H1 (cell line): ENCODE results near the gene GPA33. TPM values are rescaled to one million over a fixed set of nuclear protein-coding genes. Genes with fewer than 3 reads are reported as not detected.

ENCODE experiments used
- CTCF ChIA-PET: fragments of 300-600 bp; sonication (Branson Sonifier 250); formaldehyde crosslinking; loops from one replicate; lab custom pipeline; 2021; ENCODE audit not compliant: partially characterized antibody; lab: Charles Lee
- POLR2A ChIA-PET: fragments of 300-600 bp; sonication (Branson Sonifier 250); formaldehyde crosslinking; loops from one replicate; lab custom pipeline; 2021; ENCODE audit warnings: inconsistent platforms; ENCODE audit not compliant: partially characterized antibody; lab: Charles Lee
- DNase-seq, 2 experiments: peaks; one replicate each; pipeline versions ENCODE4 v3.0.0 to v3.0.0-alpha.2; 2010 to 2022; ENCODE audit warnings: low spot score in 2 of 2, low read depth in 1 of 2, mixed read lengths in 1 of 2
- FAIRE-seq: peaks from 2 replicates; lab custom pipeline; 2011; peaks lifted over from hg19 to GRCh38; lab: Jason Lieb, UNC
- H2AFZ ChIP-seq: 2 replicates; pipeline ENCODE4 v1.8.1; 2012; ENCODE audit warnings: low read length, inconsistent platforms
- H2AK5ac ChIP-seq: 2 replicates; pipeline ENCODE4 v1.6.1; 2013; ENCODE audit warnings: low read depth, low read length
- H2BK120ac ChIP-seq: replicated peaks from 2 replicates; pipeline ENCODE3; 2013; ENCODE audit warnings: low read depth, low read length, inconsistent platforms
- H2BK12ac ChIP-seq: 2 replicates; pipeline ENCODE4 v1.6.1; 2013; ENCODE audit warnings: low read depth, low read length
- H2BK15ac ChIP-seq: 2 replicates; pipeline ENCODE4 v1.6.1; 2013; ENCODE audit warnings: low read length
- H2BK20ac ChIP-seq: 2 replicates; pipeline ENCODE4 v1.6.1; 2013; ENCODE audit warnings: low read length
- H2BK5ac ChIP-seq: 2 replicates; pipeline ENCODE4 v1.6.1; 2013; ENCODE audit warnings: low read depth, low read length
- H3K14ac ChIP-seq: 2 replicates; pipeline ENCODE4 v1.6.1; 2013; ENCODE audit warnings: inconsistent platforms; ENCODE audit not compliant: insufficient read length
- H3K18ac ChIP-seq: 2 replicates; pipeline ENCODE4 v1.6.1; 2013; ENCODE audit warnings: low read length; ENCODE audit errors: extremely low read depth
- H3K23ac ChIP-seq: 2 replicates; pipeline ENCODE4 v1.6.1; 2013; ENCODE audit warnings: inconsistent platforms; ENCODE audit not compliant: insufficient read length
- H3K23me2 ChIP-seq: 2 replicates; pipeline ENCODE4 v1.6.1; 2013; ENCODE audit warnings: low read depth, low read length
- H3K27ac ChIP-seq: 2 replicates; pipeline ENCODE4 v1.6.1; 2011; ENCODE audit warnings: low read depth, low read length, inconsistent platforms
- H3K27me3 ChIP-seq, 4 experiments: replicated peaks in 1 of 4; 1 replicate in 1 of 4; 2 replicates in 3 of 4; pipeline versions ENCODE4 v1.6.1 to v1.8.1; 2011 to 2013; ENCODE audit warnings: low read length in 3 of 4, mild to moderate bottlenecking in 3 of 4, inconsistent platforms in 2 of 4, mixed read lengths in 2 of 4, moderate library complexity in 1 of 4; ENCODE audit not compliant: control insufficient read depth in 3 of 4, insufficient read depth in 3 of 4; ENCODE audit errors: extremely low read depth in 1 of 4
- H3K36me3 ChIP-seq, 4 experiments: 2 replicates each; pipeline versions ENCODE4 v1.6.1 to v1.8.1; 2011 to 2013; ENCODE audit warnings: mild to moderate bottlenecking in 4 of 4, low read length in 3 of 4, moderate library complexity in 2 of 4, control low read depth in 1 of 4, inconsistent platforms in 1 of 4; ENCODE audit not compliant: insufficient read depth in 4 of 4, control insufficient read depth in 2 of 4
- H3K4ac ChIP-seq: replicated peaks from 2 replicates; pipeline ENCODE3; 2013; ENCODE audit warnings: low read length, low read depth, mixed read lengths, inconsistent platforms; ENCODE audit not compliant: insufficient read length
- H3K4me1 ChIP-seq, 4 experiments: replicated peaks in 1 of 4; 1 replicate in 1 of 4; 2 replicates in 3 of 4; pipeline versions ENCODE4 v1.6.1 to v1.8.1; 2011 to 2013; ENCODE audit warnings: low read length in 3 of 4, inconsistent platforms in 2 of 4, mixed read lengths in 1 of 4; ENCODE audit not compliant: insufficient read depth in 4 of 4, control insufficient read depth in 3 of 4
- H3K4me2 ChIP-seq, 2 experiments: 2 replicates each; pipeline versions ENCODE4 v1.6.1 to v1.8.1; 2011 to 2013; ENCODE audit warnings: low read depth in 2 of 2, low read length in 2 of 2, control low read depth in 1 of 2, inconsistent platforms in 1 of 2, mild to moderate bottlenecking in 1 of 2; ENCODE audit not compliant: insufficient read depth in 1 of 2
- H3K4me3 ChIP-seq, 4 experiments: fragments of 200-600, 300-600 bp in 1 of 4; sonication (generic), shearing (Covaris generic), sonication (Bioruptor Twin) in 1 of 4; 2 replicates each; pipeline versions ENCODE4 v1.5.1 to v1.8.1; 2011 to 2016; ENCODE audit warnings: low read length in 4 of 4, low read depth in 3 of 4, control low read depth in 2 of 4, inconsistent platforms in 2 of 4, mild to moderate bottlenecking in 2 of 4, mixed read lengths in 1 of 4, moderate library complexity in 1 of 4; ENCODE audit not compliant: insufficient read depth in 2 of 4; ENCODE audit errors: extremely low read depth in 1 of 4
- H3K56ac ChIP-seq: replicated peaks from 2 replicates; pipeline ENCODE3; 2013; ENCODE audit warnings: low read depth, mild to moderate bottlenecking, mixed read lengths, low read length, inconsistent platforms; ENCODE audit not compliant: insufficient read length
- H3K79me1 ChIP-seq: 2 replicates; pipeline ENCODE4 v1.6.1; 2013; ENCODE audit warnings: low read depth, low read length, control low read depth
- H3K79me2 ChIP-seq, 2 experiments: 2 replicates each; pipeline versions ENCODE4 v1.6.1 to v1.8.1; 2012 to 2013; ENCODE audit warnings: low read length in 2 of 2, mild to moderate bottlenecking in 2 of 2, inconsistent platforms in 1 of 2; ENCODE audit not compliant: insufficient read depth in 2 of 2, control insufficient read depth in 1 of 2
- H3K9ac ChIP-seq, 4 experiments: replicated peaks in 1 of 4; 1 replicate in 1 of 4; 2 replicates in 3 of 4; pipeline versions ENCODE4 v1.6.1 to v1.8.1; 2011 to 2013; ENCODE audit warnings: low read depth in 3 of 4, low read length in 3 of 4, control low read depth in 2 of 4, mild to moderate bottlenecking in 2 of 4, moderate library complexity in 2 of 4, inconsistent platforms in 1 of 4; ENCODE audit errors: extremely low read depth in 1 of 4
- H3K9me3 ChIP-seq, 2 experiments: 2 replicates each; pipeline versions ENCODE4 v1.6.1 to v1.8.1; 2012 to 2013; ENCODE audit warnings: mild to moderate bottlenecking in 2 of 2, moderate library complexity in 2 of 2, control low read depth in 1 of 2, inconsistent platforms in 1 of 2, low read depth in 1 of 2, low read length in 1 of 2, mixed read lengths in 1 of 2; ENCODE audit not compliant: insufficient read depth in 2 of 2
- H4K20me1 ChIP-seq, 2 experiments: replicated peaks in 1 of 2; 2 replicates each; pipeline versions ENCODE3 to v1.8.1; 2011 to 2013; ENCODE audit warnings: inconsistent platforms in 2 of 2, low read length in 2 of 2, mild to moderate bottlenecking in 1 of 2; ENCODE audit not compliant: insufficient read depth in 2 of 2, control insufficient read depth in 1 of 2
- H4K5ac ChIP-seq: 2 replicates; pipeline ENCODE4 v1.6.1; 2013; ENCODE audit warnings: low read length, low read depth, mixed read lengths, inconsistent platforms; ENCODE audit not compliant: insufficient read length
- H4K8ac ChIP-seq: 2 replicates; pipeline ENCODE4 v1.8.0; 2013; ENCODE audit warnings: mild to moderate bottlenecking, moderate library complexity, low read length, inconsistent platforms; ENCODE audit not compliant: insufficient read depth; ENCODE audit errors: extremely low read depth
- H4K91ac ChIP-seq: replicated peaks from 2 replicates; pipeline ENCODE3; 2013; ENCODE audit warnings: low read length, mixed read lengths, inconsistent platforms; ENCODE audit not compliant: insufficient read length
- KDM4A ChIP-seq: IDR thresholded peaks from one replicate; pipeline ENCODE4 v1.7.1; 2012; ENCODE audit warnings: low read depth, mild to moderate bottlenecking, moderate library complexity, low read length, inconsistent platforms; ENCODE audit not compliant: severe bottlenecking
- TCF12 ChIP-seq: IDR thresholded peaks from 2 replicates; pipeline ENCODE4 v1.6.1; 2011; ENCODE audit warnings: low read depth, mild to moderate bottlenecking, low read length
- WGBS, 2 experiments: shearing (Covaris generic) in 1 of 2; methylation state at CpG; one replicate each; pipeline versions ENCODE4 v1.1.6 to v1.1.7; 2013 to 2015; ENCODE audit warnings: low lambda C conversion rate in 2 of 2, mixed read lengths in 2 of 2, inconsistent platforms in 1 of 2, low coverage in 1 of 2, missing lambda C conversion rate in 1 of 2; ENCODE audit not compliant: insufficient replicate concordance in 2 of 2, insufficient coverage in 1 of 2, insufficient read length in 1 of 2; ENCODE audit errors: extremely low coverage in 1 of 2, missing lambda C conversion rate in 1 of 2; 5-methylcytosine and 5-hydroxymethylcytosine counted together
- polyA plus RNA-seq, 7 experiments: library from polyadenylated mRNA; depleted of rRNA in 3 of 7; stranded (reverse) in 5 of 7; unstranded in 2 of 7; fragments of >200 nt in 5 of 7; fragments of 200-250 nt in 2 of 7; gene quantifications; 1 replicate in 5 of 7; 2 replicates in 1 of 7; 4 replicates in 1 of 7; pipeline versions ENCODE4 v1.2.1 to v1.2.3, GENCODE V29; 2011 to 2013; ENCODE audit warnings: missing spikeins in 2 of 7, mixed read lengths in 2 of 7
- total RNA-seq: library from RNA; stranded (reverse); fragmentation: NEBNext Ultra II Directional; extraction: Animal tissue kit (Norgen Biotek cat#: 25700); gene quantifications from 2 replicates; pipeline ENCODE4 v1.2.1, GENCODE V29; 2021
- TF ChIP-seq, protein P1 (sequence below): IDR thresholded peaks from 2 replicates; pipeline ENCODE4 v1.6.1; 2012; ENCODE audit warnings: inconsistent platforms
- TF ChIP-seq, protein P2 (sequence below): IDR thresholded peaks from 2 replicates; pipeline ENCODE4 v1.6.1; 2012; ENCODE audit warnings: inconsistent platforms

The GPA33 gene
- total and polyA plus RNA-seq, 2 of the 8 experiments (the other 6 are each of a cell fraction or from before 2014, with no cell fraction given): 0.19 to 0.67 TPM

- Histone ChIP-seq H3K79me1 (no peaks in the 10 kb centered on the region), H2AK5ac (no peak overlapping the region), H3K4me3 (no peak overlapping the region), H4K20me1 (no peaks in the 10 kb centered on the region), H3K9ac (no peak overlapping the region), H2AFZ (no peak overlapping the region), H4K91ac (no peak overlapping the region), H2BK15ac (no peak overlapping the region), H3K79me2 (no peaks in the 10 kb centered on the region), H3K4me2 (no peak overlapping the region), H2BK5ac (no peak overlapping the region), H3K27ac (no peak overlapping the region), H3K9me3 (peaks cover 0 to 3% of the 10 kb centered on the region in 2 experiments; a peak in 1 of 4 replicates), H3K14ac (no peak overlapping the region), H2BK12ac (no peak overlapping the region), H4K8ac (no peak overlapping the region), H3K18ac (no peak overlapping the region), H2BK20ac (no peak overlapping the region), H3K36me3 (no peaks in the 10 kb centered on the region), H3K27me3 (no peaks in the 10 kb centered on the region), H3K4ac (no peak overlapping the region), H3K23me2 (no peaks in the 10 kb centered on the region; the same call in 1 of the 2 replicates), H4K5ac (no peak overlapping the region), H3K4me1 (peaks cover 0 to 11% (median 4%) of the 10 kb centered on the region in 4 experiments; a peak in 5 of 7 replicates), H3K23ac (no peak overlapping the region), H3K56ac (no peak overlapping the region), H2BK120ac (no peak overlapping the region)
- ChIA-PET POLR2A (no interaction called here), CTCF (no interaction called here)
- DNase-seq (no peak), FAIRE-seq (no peak)
- TF ChIP-seq, protein P1, sequence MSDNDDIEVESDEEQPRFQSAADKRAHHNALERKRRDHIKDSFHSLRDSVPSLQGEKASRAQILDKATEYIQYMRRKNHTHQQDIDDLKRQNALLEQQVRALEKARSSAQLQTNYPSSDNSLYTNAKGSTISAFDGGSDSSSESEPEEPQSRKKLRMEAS: 0 out of 2 replicates have a peak, but pooled peaks have one; percentile 29
- TF ChIP-seq KDM4A: no peak
- TF ChIP-seq, protein P2, sequence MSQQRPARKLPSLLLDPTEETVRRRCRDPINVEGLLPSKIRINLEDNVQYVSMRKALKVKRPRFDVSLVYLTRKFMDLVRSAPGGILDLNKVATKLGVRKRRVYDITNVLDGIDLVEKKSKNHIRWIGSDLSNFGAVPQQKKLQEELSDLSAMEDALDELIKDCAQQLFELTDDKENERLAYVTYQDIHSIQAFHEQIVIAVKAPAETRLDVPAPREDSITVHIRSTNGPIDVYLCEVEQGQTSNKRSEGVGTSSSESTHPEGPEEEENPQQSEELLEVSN: peak; percentile 24; the same call in 1 of the 2 replicates
- no peak for TF ChIP-seq TCF12
- 100% methylated on average over 1 of the region's 1 CpG; no CpG with 5 or more reads in 1 of the 2 experiments for WGBS, 2 experiments
These were observed 9.7 kb upstream of the GPA33 start for GRCh38 chr1:167099851-167100250.
